H1 (cell line): Measurements from ENCODE around the gene TEAD1. TPM values are rescaled to one million over a fixed set of nuclear protein-coding genes. Genes with fewer than 3 reads are reported as not detected.

Source experiments
- CTCF ChIA-PET: fragments of 300-600 bp; sonication (Branson Sonifier 250); formaldehyde crosslinking; loops from one replicate; lab custom pipeline; 2021; ENCODE audit not compliant: partially characterized antibody; lab: Charles Lee
- POLR2A ChIA-PET: fragments of 300-600 bp; sonication (Branson Sonifier 250); formaldehyde crosslinking; loops from one replicate; lab custom pipeline; 2021; ENCODE audit warnings: inconsistent platforms; ENCODE audit not compliant: partially characterized antibody; lab: Charles Lee
- DNase-seq, 2 experiments: peaks; one replicate each; pipeline versions ENCODE4 v3.0.0 to v3.0.0-alpha.2; 2010 to 2022; ENCODE audit warnings: low spot score in 2 of 2, low read depth in 1 of 2, mixed read lengths in 1 of 2
- FAIRE-seq: peaks from 2 replicates; lab custom pipeline; 2011; peaks lifted over from hg19 to GRCh38; lab: Jason Lieb, UNC
- H2AFZ ChIP-seq: 2 replicates; pipeline ENCODE4 v1.8.1; 2012; ENCODE audit warnings: low read length, inconsistent platforms
- H2AK5ac ChIP-seq: 2 replicates; pipeline ENCODE4 v1.6.1; 2013; ENCODE audit warnings: low read depth, low read length
- H2BK120ac ChIP-seq: replicated peaks from 2 replicates; pipeline ENCODE3; 2013; ENCODE audit warnings: low read depth, low read length, inconsistent platforms
- H2BK12ac ChIP-seq: 2 replicates; pipeline ENCODE4 v1.6.1; 2013; ENCODE audit warnings: low read depth, low read length
- H2BK15ac ChIP-seq: 2 replicates; pipeline ENCODE4 v1.6.1; 2013; ENCODE audit warnings: low read length
- H2BK20ac ChIP-seq: 2 replicates; pipeline ENCODE4 v1.6.1; 2013; ENCODE audit warnings: low read length
- H2BK5ac ChIP-seq: 2 replicates; pipeline ENCODE4 v1.6.1; 2013; ENCODE audit warnings: low read depth, low read length
- H3K14ac ChIP-seq: 2 replicates; pipeline ENCODE4 v1.6.1; 2013; ENCODE audit warnings: inconsistent platforms; ENCODE audit not compliant: insufficient read length
- H3K18ac ChIP-seq: 2 replicates; pipeline ENCODE4 v1.6.1; 2013; ENCODE audit warnings: low read length; ENCODE audit errors: extremely low read depth
- H3K23ac ChIP-seq: 2 replicates; pipeline ENCODE4 v1.6.1; 2013; ENCODE audit warnings: inconsistent platforms; ENCODE audit not compliant: insufficient read length
- H3K23me2 ChIP-seq: 2 replicates; pipeline ENCODE4 v1.6.1; 2013; ENCODE audit warnings: low read depth, low read length
- H3K27ac ChIP-seq: 2 replicates; pipeline ENCODE4 v1.6.1; 2011; ENCODE audit warnings: low read depth, low read length, inconsistent platforms
- H3K27me3 ChIP-seq, 4 experiments: replicated peaks in 1 of 4; 1 replicate in 1 of 4; 2 replicates in 3 of 4; pipeline versions ENCODE4 v1.6.1 to v1.8.1; 2011 to 2013; ENCODE audit warnings: low read length in 3 of 4, mild to moderate bottlenecking in 3 of 4, inconsistent platforms in 2 of 4, mixed read lengths in 2 of 4, moderate library complexity in 1 of 4; ENCODE audit not compliant: control insufficient read depth in 3 of 4, insufficient read depth in 3 of 4; ENCODE audit errors: extremely low read depth in 1 of 4
- H3K36me3 ChIP-seq, 4 experiments: 2 replicates each; pipeline versions ENCODE4 v1.6.1 to v1.8.1; 2011 to 2013; ENCODE audit warnings: mild to moderate bottlenecking in 4 of 4, low read length in 3 of 4, moderate library complexity in 2 of 4, control low read depth in 1 of 4, inconsistent platforms in 1 of 4; ENCODE audit not compliant: insufficient read depth in 4 of 4, control insufficient read depth in 2 of 4
- H3K4ac ChIP-seq: replicated peaks from 2 replicates; pipeline ENCODE3; 2013; ENCODE audit warnings: low read length, low read depth, mixed read lengths, inconsistent platforms; ENCODE audit not compliant: insufficient read length
- H3K4me1 ChIP-seq, 4 experiments: replicated peaks in 1 of 4; 1 replicate in 1 of 4; 2 replicates in 3 of 4; pipeline versions ENCODE4 v1.6.1 to v1.8.1; 2011 to 2013; ENCODE audit warnings: low read length in 3 of 4, inconsistent platforms in 2 of 4, mixed read lengths in 1 of 4; ENCODE audit not compliant: insufficient read depth in 4 of 4, control insufficient read depth in 3 of 4
- H3K4me2 ChIP-seq, 2 experiments: 2 replicates each; pipeline versions ENCODE4 v1.6.1 to v1.8.1; 2011 to 2013; ENCODE audit warnings: low read depth in 2 of 2, low read length in 2 of 2, control low read depth in 1 of 2, inconsistent platforms in 1 of 2, mild to moderate bottlenecking in 1 of 2; ENCODE audit not compliant: insufficient read depth in 1 of 2
- H3K4me3 ChIP-seq, 4 experiments: fragments of 200-600, 300-600 bp in 1 of 4; sonication (generic), shearing (Covaris generic), sonication (Bioruptor Twin) in 1 of 4; 2 replicates each; pipeline versions ENCODE4 v1.5.1 to v1.8.1; 2011 to 2016; ENCODE audit warnings: low read length in 4 of 4, low read depth in 3 of 4, control low read depth in 2 of 4, inconsistent platforms in 2 of 4, mild to moderate bottlenecking in 2 of 4, mixed read lengths in 1 of 4, moderate library complexity in 1 of 4; ENCODE audit not compliant: insufficient read depth in 2 of 4; ENCODE audit errors: extremely low read depth in 1 of 4
- H3K56ac ChIP-seq: replicated peaks from 2 replicates; pipeline ENCODE3; 2013; ENCODE audit warnings: low read depth, mild to moderate bottlenecking, mixed read lengths, low read length, inconsistent platforms; ENCODE audit not compliant: insufficient read length
- H3K79me1 ChIP-seq: 2 replicates; pipeline ENCODE4 v1.6.1; 2013; ENCODE audit warnings: low read depth, low read length, control low read depth
- H3K79me2 ChIP-seq, 2 experiments: 2 replicates each; pipeline versions ENCODE4 v1.6.1 to v1.8.1; 2012 to 2013; ENCODE audit warnings: low read length in 2 of 2, mild to moderate bottlenecking in 2 of 2, inconsistent platforms in 1 of 2; ENCODE audit not compliant: insufficient read depth in 2 of 2, control insufficient read depth in 1 of 2
- H3K9ac ChIP-seq, 4 experiments: replicated peaks in 1 of 4; 1 replicate in 1 of 4; 2 replicates in 3 of 4; pipeline versions ENCODE4 v1.6.1 to v1.8.1; 2011 to 2013; ENCODE audit warnings: low read depth in 3 of 4, low read length in 3 of 4, control low read depth in 2 of 4, mild to moderate bottlenecking in 2 of 4, moderate library complexity in 2 of 4, inconsistent platforms in 1 of 4; ENCODE audit errors: extremely low read depth in 1 of 4
- H3K9me3 ChIP-seq, 2 experiments: 2 replicates each; pipeline versions ENCODE4 v1.6.1 to v1.8.1; 2012 to 2013; ENCODE audit warnings: mild to moderate bottlenecking in 2 of 2, moderate library complexity in 2 of 2, control low read depth in 1 of 2, inconsistent platforms in 1 of 2, low read depth in 1 of 2, low read length in 1 of 2, mixed read lengths in 1 of 2; ENCODE audit not compliant: insufficient read depth in 2 of 2
- H4K20me1 ChIP-seq, 2 experiments: replicated peaks in 1 of 2; 2 replicates each; pipeline versions ENCODE3 to v1.8.1; 2011 to 2013; ENCODE audit warnings: inconsistent platforms in 2 of 2, low read length in 2 of 2, mild to moderate bottlenecking in 1 of 2; ENCODE audit not compliant: insufficient read depth in 2 of 2, control insufficient read depth in 1 of 2
- H4K5ac ChIP-seq: 2 replicates; pipeline ENCODE4 v1.6.1; 2013; ENCODE audit warnings: low read length, low read depth, mixed read lengths, inconsistent platforms; ENCODE audit not compliant: insufficient read length
- H4K8ac ChIP-seq: 2 replicates; pipeline ENCODE4 v1.8.0; 2013; ENCODE audit warnings: mild to moderate bottlenecking, moderate library complexity, low read length, inconsistent platforms; ENCODE audit not compliant: insufficient read depth; ENCODE audit errors: extremely low read depth
- H4K91ac ChIP-seq: replicated peaks from 2 replicates; pipeline ENCODE3; 2013; ENCODE audit warnings: low read length, mixed read lengths, inconsistent platforms; ENCODE audit not compliant: insufficient read length
- CHD1 ChIP-seq: IDR thresholded peaks from 2 replicates; pipeline ENCODE4 v1.6.1; 2012; ENCODE audit warnings: low read depth, low read length, improper control_type of control experiment
- EP300 ChIP-seq, 2 experiments: IDR thresholded peaks; 1 replicate in 1 of 2; 2 replicates in 1 of 2; pipeline ENCODE4 v1.6.1; 2011 to 2012; ENCODE audit warnings: low read depth in 2 of 2, low read length in 2 of 2, mild to moderate bottlenecking in 2 of 2, borderline replicate concordance in 1 of 2, inconsistent platforms in 1 of 2, moderate library complexity in 1 of 2
- GABPA ChIP-seq: IDR thresholded peaks from 2 replicates; pipeline ENCODE4 v1.6.1; 2011; ENCODE audit warnings: mild to moderate bottlenecking, low read length, moderate library complexity, borderline replicate concordance; ENCODE audit not compliant: insufficient read depth
- HDAC2 ChIP-seq, 2 experiments: fragments of 300-600 bp in 1 of 2; sonication (generic) in 1 of 2; IDR thresholded peaks; 2 replicates each; pipeline ENCODE4 v1.6.1; 2011 to 2012; ENCODE audit warnings: low read depth in 2 of 2, low read length in 2 of 2, mild to moderate bottlenecking in 2 of 2, moderate library complexity in 2 of 2, borderline replicate concordance in 1 of 2, inconsistent platforms in 1 of 2
- HDAC6 ChIP-seq: IDR thresholded peaks from one replicate; pipeline ENCODE4 v1.7.1; 2012; ENCODE audit warnings: low read depth, mild to moderate bottlenecking, inconsistent platforms, low read length, moderate library complexity
- NANOG ChIP-seq: IDR thresholded peaks from 2 replicates; pipeline ENCODE4 v1.6.1; 2011; ENCODE audit warnings: low read length, low read depth, mild to moderate bottlenecking, inconsistent platforms; ENCODE audit not compliant: insufficient read depth, poor library complexity, severe bottlenecking
- RNF2 ChIP-seq: fragments of 200-900, 300-1000 bp; sonication (generic); IDR thresholded peaks from 2 replicates; pipeline ENCODE4 v1.7.1; 2016; ENCODE audit warnings: borderline replicate concordance, low read depth, mild to moderate bottlenecking, antibody characterized with exemption, low read length; ENCODE audit not compliant: poor library complexity, severe bottlenecking; ENCODE audit errors: missing control alignments
- SIRT6 ChIP-seq: IDR thresholded peaks from one replicate; pipeline ENCODE4 v1.7.1; 2012; ENCODE audit warnings: low read length, inconsistent platforms
- TBP ChIP-seq: IDR thresholded peaks from 2 replicates; pipeline ENCODE4 v1.6.1; 2011; ENCODE audit warnings: low read depth, low read length, improper control_type of control experiment
- USF2 ChIP-seq: IDR thresholded peaks from 2 replicates; pipeline ENCODE4 v1.6.1; 2011; ENCODE audit warnings: low read length, improper control_type of control experiment
- WGBS, 2 experiments: shearing (Covaris generic) in 1 of 2; methylation state at CpG; one replicate each; pipeline versions ENCODE4 v1.1.6 to v1.1.7; 2013 to 2015; ENCODE audit warnings: low lambda C conversion rate in 2 of 2, mixed read lengths in 2 of 2, inconsistent platforms in 1 of 2, low coverage in 1 of 2, missing lambda C conversion rate in 1 of 2; ENCODE audit not compliant: insufficient replicate concordance in 2 of 2, insufficient coverage in 1 of 2, insufficient read length in 1 of 2; ENCODE audit errors: extremely low coverage in 1 of 2, missing lambda C conversion rate in 1 of 2; 5-methylcytosine and 5-hydroxymethylcytosine counted together
- polyA plus RNA-seq, 7 experiments: library from polyadenylated mRNA; depleted of rRNA in 3 of 7; stranded (reverse) in 5 of 7; unstranded in 2 of 7; fragments of >200 nt in 5 of 7; fragments of 200-250 nt in 2 of 7; gene quantifications; 1 replicate in 5 of 7; 2 replicates in 1 of 7; 4 replicates in 1 of 7; pipeline versions ENCODE4 v1.2.1 to v1.2.3, GENCODE V29; 2011 to 2013; ENCODE audit warnings: missing spikeins in 2 of 7, mixed read lengths in 2 of 7
- total RNA-seq: library from RNA; stranded (reverse); fragmentation: NEBNext Ultra II Directional; extraction: Animal tissue kit (Norgen Biotek cat#: 25700); gene quantifications from 2 replicates; pipeline ENCODE4 v1.2.1, GENCODE V29; 2021

The TEAD1 gene
- total and polyA plus RNA-seq, 2 of the 8 experiments (the other 6 are each of a cell fraction or from before 2014, with no cell fraction given) = 15.6 to 67.4 TPM

- CTCF ChIA-PET = interaction anchor here (0.7 to 2.9 kb wide), 3 partner anchors 12 to 198 kb away, joined by 3 to 19 read pairs (median 3); no protein-coding TSS in a partner anchor
- Histone ChIP-seq H2BK5ac (no peak overlapping the region), H2BK12ac (no peak overlapping the region), H3K9me3 (no peaks in the 10 kb centered on the region), H3K9ac (no peak overlapping the region), H3K4me2 (no peak overlapping the region; a peak in 1 of 4 replicates), H3K23me2 (0 out of 2 replicates have a peak, but pooled peaks cover 6% of the 10 kb centered on the region), H4K20me1 (no peaks in the 10 kb centered on the region), H2BK20ac (no peak overlapping the region), H3K27me3 (no peaks in the 10 kb centered on the region), H4K5ac (no peak overlapping the region), H2AFZ (no peak overlapping the region), H2BK120ac (no peak overlapping the region), H4K8ac (no peak overlapping the region), H2BK15ac (no peak overlapping the region), H3K27ac (no peak overlapping the region), H3K79me2 (peaks cover 2 to 49% of the 10 kb centered on the region in 2 experiments; a peak in 3 of 4 replicates), H3K4ac (no peak overlapping the region), H3K14ac (no peak overlapping the region), H3K79me1 (no peaks in the 10 kb centered on the region; the same call in 1 of the 2 replicates), H2AK5ac (no peak overlapping the region), H3K36me3 (no peaks in the 10 kb centered on the region), H3K4me1 (peaks cover 26 to 40% (median 34%) of the 10 kb centered on the region in 4 experiments), H3K56ac (no peak overlapping the region), H3K18ac (no peak overlapping the region), H4K91ac (no peak overlapping the region), H3K23ac (no peak overlapping the region), H3K4me3 (no peak overlapping the region)
- POLR2A ChIA-PET = interaction anchor here (1.0 kb wide), 1 partner anchor 38 kb away, joined by 3 read pairs; no protein-coding TSS in a partner anchor
- FAIRE-seq (no peak), DNase-seq (no peak)
- WGBS, 2 experiments = 86% methylated on average over 2 of the region's 2 CpGs; no CpG with 5 or more reads in 1 of the 2 experiments
- no peak for TF ChIP-seq HDAC2 (IDR thresholded peaks at IDR 0.05; ENCODE audit: borderline replicate concordance in 1 of 2, low read depth in 2 of 2, low read length in 2 of 2)
- no peak for TF ChIP-seq USF2
- TF ChIP-seq RNF2 = no peak
- TF ChIP-seq NANOG = no peak
- TF ChIP-seq SIRT6 = no peak
- TF ChIP-seq TBP = no peak
- no peak for TF ChIP-seq HDAC6
- no peak for TF ChIP-seq CHD1
- no peak for TF ChIP-seq EP300 (IDR thresholded peaks at IDR 0.05; ENCODE audit: borderline replicate concordance in 1 of 2, low read depth in 2 of 2, low read length in 2 of 2)
- no peak for TF ChIP-seq GABPA
Measured at GRCh38 chr11:12826441-12826840, 152.2 kb downstream of the TEAD1 start.
